ENCODE data around the gene PSG2.
"Not testable (repeated sequence)": the region's sequence is repeated elsewhere in the genome, so short reads cannot be mapped to it uniquely, and the experiment has no call there.

PSG2 gene

DNA sequence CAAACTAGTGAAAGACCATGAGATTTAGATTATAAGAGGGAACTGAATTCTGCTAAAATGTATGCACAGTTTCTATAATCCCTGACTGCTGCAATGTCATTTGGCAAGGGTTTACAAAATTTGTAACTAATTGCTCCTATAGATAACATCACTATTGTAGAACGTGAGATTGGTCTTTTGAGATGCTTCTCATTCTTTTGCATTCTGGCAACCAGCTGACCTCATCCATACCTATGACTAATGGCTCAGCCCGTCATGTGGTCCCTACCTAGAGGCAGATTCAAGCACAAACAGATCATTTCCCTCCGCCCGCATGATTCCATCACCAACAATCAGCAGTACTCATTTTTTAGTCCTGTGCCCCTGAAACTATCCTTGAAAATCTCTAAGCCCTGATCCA, 60.4 kb downstream of the PSG2 start:
- not testable (repeated sequence) for H3K4me1 ChIP-seq; H2AFZ ChIP-seq; H3K4me3 ChIP-seq (ENCODE audit: low read depth, low read length); H3K36me3 ChIP-seq (ENCODE audit: control insufficient read depth, insufficient read depth, low read length); H3K79me2 ChIP-seq; H3K27me3 ChIP-seq (ENCODE audit: control insufficient read depth, insufficient read depth, low read length); H3K9me3 ChIP-seq (ENCODE audit: control insufficient read depth, low read length); H3K9ac ChIP-seq; H3K4me2 ChIP-seq (ENCODE audit: low read length); H3K27ac ChIP-seq

DNA sequence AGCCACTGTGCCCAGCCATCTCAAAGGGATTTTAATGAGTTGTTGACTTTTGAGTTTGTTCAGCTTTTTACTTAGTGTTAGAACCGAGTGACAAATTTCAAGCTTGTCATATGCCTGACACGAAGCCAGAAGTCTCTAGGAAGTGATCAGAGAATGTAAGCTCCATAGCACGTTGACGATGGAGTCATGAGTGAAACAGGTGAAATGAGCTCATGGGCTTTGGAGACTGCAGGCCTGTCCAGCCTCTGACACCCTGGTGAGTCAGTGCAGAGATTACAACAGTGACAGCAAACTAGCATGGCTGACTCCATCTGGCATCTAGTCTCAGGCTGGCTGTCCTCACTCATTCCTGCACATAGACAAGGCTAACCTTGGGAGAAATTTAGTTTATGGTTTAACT, 60.9 kb downstream of the PSG2 start:
- H2AFZ ChIP-seq; H3K9me3 ChIP-seq (ENCODE audit: control insufficient read depth, low read length); H3K79me2 ChIP-seq; H3K27ac ChIP-seq; H3K4me2 ChIP-seq (ENCODE audit: low read length); H3K9ac ChIP-seq; H3K27me3 ChIP-seq (ENCODE audit: control insufficient read depth, insufficient read depth, low read length); H3K36me3 ChIP-seq (ENCODE audit: control insufficient read depth, insufficient read depth, low read length); H3K4me1 ChIP-seq; H3K4me3 ChIP-seq (ENCODE audit: low read depth, low read length): not testable (repeated sequence)

- H2AFZ ChIP-seq; H3K4me1 ChIP-seq; H3K9me3 ChIP-seq (ENCODE audit: control insufficient read depth, low read length); H3K4me3 ChIP-seq (ENCODE audit: low read depth, low read length); H3K4me2 ChIP-seq (ENCODE audit: low read length); H3K36me3 ChIP-seq (ENCODE audit: control insufficient read depth, insufficient read depth, low read length); H3K79me2 ChIP-seq; H3K27ac ChIP-seq; H3K9ac ChIP-seq; H3K27me3 ChIP-seq (ENCODE audit: control insufficient read depth, insufficient read depth, low read length): not testable (repeated sequence)
Measured at GRCh38 chr19:43019588-43019987, 62.9 kb downstream of the PSG2 start.

All from parathyroid adenoma (tissue), 2 donors.